Gastroesophageal sphincter (tissue), 4 donors: Measurements from ENCODE around the gene KISS1R. TPM values are rescaled to one million over a fixed set of nuclear protein-coding genes. Genes with fewer than 3 reads are reported as not detected.

ENCODE experiments used
- ATAC-seq: fragments of 150-250 bp; one replicate; pipeline ENCODE4 v1.9.1; 2016; ENCODE audit warnings: mild to moderate bottlenecking, moderate library complexity
- H3K27ac ChIP-seq, 4 donors: fragments of 200-600 bp; sonication (generic) in 3 of 4; 1 replicate in 3 of 4; 2 replicates in 1 of 4; pipeline ENCODE4 v1.5.1; 2016 to 2019
- H3K27me3 ChIP-seq: fragments of 200-600 bp; sonication (generic); one replicate; pipeline ENCODE4 v1.5.1; 2019
- H3K36me3 ChIP-seq, 2 donors: fragments of 200-600 bp; sonication (generic); one replicate each; pipeline ENCODE4 v1.5.1; 2019; ENCODE audit warnings: control low read depth in 1 of 2
- H3K4me1 ChIP-seq, 3 donors: fragments of 200-600 bp; sonication (generic); 1 replicate in 2 of 3; 2 replicates in 1 of 3; pipeline ENCODE4 v1.5.1; 2016 to 2019; ENCODE audit warnings: control low read depth in 2 of 3
- H3K4me3 ChIP-seq, 2 donors: fragments of 200-600 bp; sonication (generic); one replicate each; pipeline ENCODE4 v1.5.1; 2019; ENCODE audit warnings: mild to moderate bottlenecking in 1 of 2, moderate library complexity in 1 of 2
- H3K9me3 ChIP-seq, 3 donors: fragments of 200-600 bp; sonication (generic); one replicate each; pipeline ENCODE4 v1.5.1; 2017 to 2019; ENCODE audit warnings: control low read depth in 2 of 3
- CTCF ChIP-seq, 4 experiments: fragments of 200-600 bp in 2 of 4; fragments of 450-650 bp in 2 of 4; sonication (generic) in 1 of 4; IDR thresholded peaks; one replicate each; pipeline ENCODE4 v1.5.1; 2017 to 2019; ENCODE audit warnings: antibody characterized with exemption in 4 of 4, mild to moderate bottlenecking in 2 of 4, moderate library complexity in 2 of 4
- EP300 ChIP-seq: sonication (generic); formaldehyde crosslinking; IDR thresholded peaks from one replicate; pipeline ENCODE4 v1.6.1; 2017; ENCODE audit warnings: antibody characterized with exemption, mild to moderate bottlenecking
- POLR2A ChIP-seq, 2 donors: fragments of 450-650 bp; IDR thresholded peaks; one replicate each; pipeline ENCODE4 v1.6.1; 2017; ENCODE audit warnings: antibody characterized with exemption in 2 of 2, mild to moderate bottlenecking in 2 of 2, moderate library complexity in 1 of 2
- POLR2AphosphoS5 ChIP-seq: sonication (generic); formaldehyde crosslinking; IDR thresholded peaks from one replicate; pipeline ENCODE4 v1.6.1; 2017; ENCODE audit warnings: antibody characterized with exemption
- WGBS, 2 donors: methylation state at CpG; one replicate each; pipeline ENCODE4 v1.1.5; 2018; ENCODE audit warnings: low coverage in 1 of 2; 5-methylcytosine and 5-hydroxymethylcytosine counted together
- small RNA-seq, 4 donors: library from RNA; depleted of rRNA; stranded (forward); fragments of <200 nt; gene quantifications; one replicate each; pipeline ENCODE3, GENCODE V24; 2016
- total RNA-seq, 4 donors: library from RNA; depleted of rRNA; stranded (reverse); fragments of >200 nt; gene quantifications; one replicate each; pipeline ENCODE4 v1.1.0, GENCODE V29; 2016

The KISS1R gene
- total RNA-seq, 4 donors from 2014 or later: not detected

- TF ChIP-seq EP300: no peak
- TF ChIP-seq CTCF (IDR thresholded peaks at IDR 0.05): no peak
- no peak for TF ChIP-seq POLR2AphosphoS5
- no peak for TF ChIP-seq POLR2A (IDR thresholded peaks at IDR 0.05)
- WGBS, 2 donors: 90% methylated on average over 11 of the region's 17 CpGs; no CpG with 5 or more reads in 1 of the 2 donors
- ATAC-seq: no peak
- no peak overlapping the region for H3K4me3 ChIP-seq
- no peak overlapping the region for H3K27ac ChIP-seq
- peaks cover 0 to 73% of the 10 kb centered on the region in 2 donors for H3K36me3 ChIP-seq
- peaks cover 0 to 12% (median 0%) of the 10 kb centered on the region in 3 donors for H3K9me3 ChIP-seq
- H3K4me1 ChIP-seq: no peaks in the 10 kb centered on the region
- no peaks in the 10 kb centered on the region for H3K27me3 ChIP-seq
These were observed 49.5 kb downstream of the KISS1R start for GRCh38 chr19:966485-967088.

Small RNA genes within 50 kb of the gene (small RNA-seq; reads per million reads assigned to genes)
- 0 to 0.27 (median 0) reads per million in 4 donors for gene RNU6-9

Other genes with a start within 250 kb of the KISS1R start
- gene FSTL3, start 240.9 kb upstream of the KISS1R start, total RNA-seq: 100 to 1,000 TPM; 105 to 200 (median 133) TPM
- not detected for gene PRSS57, start 221.9 kb upstream of the KISS1R start, total RNA-seq
- 100 to 1,000 TPM in 1 of 4 donors, 10 to 100 TPM in 3; 21.5 to 111 (median 53.0) TPM for gene PALM, start 208.4 kb upstream of the KISS1R start, total RNA-seq
- under 1 TPM in 1 of 4 donors, not detected in 3; 0.52 TPM for gene MISP, start 166.2 kb upstream of the KISS1R start, total RNA-seq
- 10 to 100 TPM; 68.6 to 95.6 (median 79.3) TPM for gene PTBP1, start 119.9 kb upstream of the KISS1R start, total RNA-seq
- gene PLPPR3, start 95.4 kb upstream of the KISS1R start, total RNA-seq: not detected
- gene AZU1, start 89.5 kb upstream of the KISS1R start, total RNA-seq: under 1 TPM in 1 of 4 donors, not detected in 3; 0.40 TPM
- not detected for gene PRTN3, start 76.3 kb upstream of the KISS1R start, total RNA-seq
- 1 to 10 TPM in 3 of 4 donors, under 1 TPM in 1; 0.49 to 2.3 (median 1.7) TPM for gene ELANE, start 65.0 kb upstream of the KISS1R start, total RNA-seq
- gene CFD, start 57.7 kb upstream of the KISS1R start, total RNA-seq: 1,000 to 10,000 TPM in 1 of 4 donors, 100 to 1,000 TPM in 3; 229 to 1,118 (median 654) TPM
- gene MED16, start 24.1 kb upstream of the KISS1R start, total RNA-seq: 10 to 100 TPM; 20.2 to 40.3 (median 28.1) TPM
- gene RNU6-9, start 23.8 kb upstream of the KISS1R start, total RNA-seq: not detected
- 10 to 100 TPM; 23.7 to 44.9 (median 32.9) TPM for gene R3HDM4, start 4.1 kb upstream of the KISS1R start, total RNA-seq
- gene ARID3A, start 8.7 kb downstream of the KISS1R start, total RNA-seq: 1 to 10 TPM; 3.6 to 6.2 (median 4.9) TPM
- gene WDR18, start 67.0 kb downstream of the KISS1R start, total RNA-seq: 10 to 100 TPM in 3 of 4 donors, 1 to 10 TPM in 1; 7.2 to 43.9 (median 20.1) TPM
- not detected for gene GRIN3B, start 83.1 kb downstream of the KISS1R start, total RNA-seq
- gene TMEM259, start 103.8 kb downstream of the KISS1R start, total RNA-seq: 100 to 1,000 TPM; 146 to 179 (median 154) TPM
- gene RNU6-2, start 104.2 kb downstream of the KISS1R start, total RNA-seq: not detected
- 100 to 1,000 TPM in 1 of 4 donors, 10 to 100 TPM in 3; 52.9 to 103 (median 75.2) TPM for gene CNN2, start 109.3 kb downstream of the KISS1R start, total RNA-seq
- gene ABCA7, start 122.8 kb downstream of the KISS1R start, total RNA-seq: 10 to 100 TPM in 1 of 4 donors, 1 to 10 TPM in 3; 3.9 to 14.3 (median 6.4) TPM
- gene ARHGAP45, start 149.8 kb downstream of the KISS1R start, total RNA-seq: 10 to 100 TPM in 3 of 4 donors, 1 to 10 TPM in 1; 9.5 to 29.8 (median 14.6) TPM
- 100 to 1,000 TPM; 117 to 228 (median 150) TPM for gene POLR2E, start 178.0 kb downstream of the KISS1R start, total RNA-seq
- 100 to 1,000 TPM; 311 to 452 (median 349) TPM for gene GPX4, start 186.7 kb downstream of the KISS1R start, total RNA-seq